Measurements from ENCODE around the gene DENND4B.

The DENND4B gene

DNA sequence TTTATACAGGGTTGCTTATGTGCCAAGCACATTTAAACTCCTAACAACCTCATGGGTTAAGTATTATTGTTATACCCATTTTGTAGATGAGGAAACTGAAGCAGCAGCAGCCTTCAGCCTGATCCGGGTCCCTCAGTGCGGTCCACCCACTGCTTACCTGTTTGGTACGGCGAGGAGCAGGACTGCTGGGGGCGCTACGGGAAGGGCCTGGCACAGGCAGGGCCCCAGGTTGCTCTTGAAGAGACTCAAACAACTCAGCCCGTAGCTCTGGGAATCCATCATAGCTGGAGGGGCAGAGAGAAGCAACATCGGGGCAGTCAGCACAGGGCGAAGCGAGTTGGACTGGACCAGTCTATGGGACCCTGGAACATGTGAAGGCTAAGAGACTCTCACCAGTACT is 9.2 kb downstream of the DENND4B start:
- no peaks in the 10 kb centered on the region for H3K27me3 ChIP-seq (ENCODE audit: control insufficient read depth in 1 of 2, insufficient read depth in 2 of 2, low read length in 2 of 2)
- H3K4me1 ChIP-seq (ENCODE audit: control insufficient read depth in 1 of 2, insufficient read depth in 2 of 2, low read length in 2 of 2), result no peaks in the 10 kb centered on the region
- H3K4me3 ChIP-seq (ENCODE audit: low read depth in 1 of 2, low read length in 2 of 2), result no peak overlapping the region
- no peak overlapping the region for H3K9ac ChIP-seq (ENCODE audit: low read depth in 1 of 2, low read length in 2 of 2)
- no peak overlapping the region for H3K27ac ChIP-seq (ENCODE audit: low read depth, low read length)
- no peaks in the 10 kb centered on the region for H3K9me3 ChIP-seq (ENCODE audit: control insufficient read depth in 1 of 2, low read length in 2 of 2)
- peaks cover 54 to 89% of the 10 kb centered on the region in 2 donors for H3K36me3 ChIP-seq (ENCODE audit: control insufficient read depth in 1 of 2, insufficient read depth in 2 of 2, low read length in 2 of 2)

DNA sequence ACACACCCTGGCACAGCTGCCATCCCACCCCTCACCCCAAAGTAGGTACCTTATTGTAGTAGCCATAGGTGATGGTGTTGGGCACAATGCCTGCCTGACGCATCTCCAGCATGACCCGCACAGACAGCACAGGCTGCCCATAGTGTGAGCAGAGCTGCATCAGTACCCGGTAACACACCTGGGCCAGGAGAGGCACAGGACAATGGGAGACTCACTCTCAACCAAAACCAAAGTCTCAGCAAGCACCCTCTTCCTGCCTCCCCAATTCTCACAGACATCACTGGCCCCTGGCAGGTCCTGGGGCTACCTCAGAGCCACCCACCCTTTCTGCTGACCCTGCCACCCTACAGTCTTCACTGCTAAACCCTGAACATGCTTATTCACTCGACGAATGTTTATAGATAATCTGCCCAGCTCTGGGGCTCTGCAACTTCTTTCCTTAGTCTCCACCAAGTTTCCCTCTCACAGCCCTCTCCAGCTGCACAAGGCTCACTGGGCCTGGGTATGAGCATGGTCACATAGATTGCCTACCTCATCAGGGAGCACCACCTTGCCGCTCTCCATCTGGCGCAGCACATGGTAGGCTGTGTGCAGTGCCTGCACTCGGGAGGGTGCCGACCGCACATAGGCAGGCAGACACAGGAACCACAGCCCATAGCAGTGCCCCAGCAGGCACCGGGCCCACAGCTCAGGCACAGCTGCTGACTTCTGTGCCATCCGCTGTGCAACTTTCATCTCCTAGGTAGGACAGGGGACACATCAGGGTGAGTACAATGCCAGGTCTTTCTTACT is 10.3 kb downstream of the DENND4B start:
- H3K27ac ChIP-seq (ENCODE audit: low read depth, low read length), result no peak overlapping the region
- H3K9ac ChIP-seq (ENCODE audit: low read depth in 1 of 2, low read length in 2 of 2), result no peak overlapping the region
- H3K4me3 ChIP-seq (ENCODE audit: low read depth in 1 of 2, low read length in 2 of 2), result no peak overlapping the region
- H3K9me3 ChIP-seq (ENCODE audit: control insufficient read depth in 1 of 2, low read length in 2 of 2), result no peaks in the 10 kb centered on the region
- H3K36me3 ChIP-seq (ENCODE audit: control insufficient read depth in 1 of 2, insufficient read depth in 2 of 2, low read length in 2 of 2), result peaks cover 46 to 82% of the 10 kb centered on the region in 2 donors
- no peaks in the 10 kb centered on the region for H3K4me1 ChIP-seq (ENCODE audit: control insufficient read depth in 1 of 2, insufficient read depth in 2 of 2, low read length in 2 of 2)
- no peaks in the 10 kb centered on the region for H3K27me3 ChIP-seq (ENCODE audit: control insufficient read depth in 1 of 2, insufficient read depth in 2 of 2, low read length in 2 of 2)

DNA sequence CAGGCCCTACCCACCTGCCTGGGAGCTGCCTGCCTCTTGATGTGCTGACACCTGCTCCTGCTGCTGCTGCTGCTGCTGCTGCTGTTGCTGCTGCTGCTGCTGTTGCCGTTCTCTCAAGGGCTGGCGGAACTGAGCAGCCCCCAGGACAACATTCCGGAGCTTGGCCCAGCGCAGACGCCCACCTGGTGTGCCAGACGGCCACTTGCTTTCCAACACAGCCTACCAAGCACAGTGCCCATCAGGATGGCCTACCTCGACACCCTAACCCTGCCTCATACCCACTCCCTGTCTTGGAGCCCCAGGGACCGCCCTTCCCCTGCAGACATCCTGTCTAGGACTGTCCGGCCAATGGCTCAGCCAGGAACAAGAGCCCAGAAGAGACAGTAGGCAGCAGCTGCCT is 11.8 kb downstream of the DENND4B start:
- H3K4me1 ChIP-seq (ENCODE audit: control insufficient read depth in 1 of 2, insufficient read depth in 2 of 2, low read length in 2 of 2), result no peaks in the 10 kb centered on the region
- H3K4me3 ChIP-seq (ENCODE audit: low read depth in 1 of 2, low read length in 2 of 2), result no peak overlapping the region
- no peaks in the 10 kb centered on the region for H3K27me3 ChIP-seq (ENCODE audit: control insufficient read depth in 1 of 2, insufficient read depth in 2 of 2, low read length in 2 of 2)
- H3K9me3 ChIP-seq (ENCODE audit: control insufficient read depth in 1 of 2, low read length in 2 of 2), result no peaks in the 10 kb centered on the region
- no peak overlapping the region for H3K9ac ChIP-seq (ENCODE audit: low read depth in 1 of 2, low read length in 2 of 2)
- H3K27ac ChIP-seq (ENCODE audit: low read depth, low read length), result no peak overlapping the region
- peaks cover 49 to 80% of the 10 kb centered on the region in 2 donors for H3K36me3 ChIP-seq (ENCODE audit: control insufficient read depth in 1 of 2, insufficient read depth in 2 of 2, low read length in 2 of 2)

DNA sequence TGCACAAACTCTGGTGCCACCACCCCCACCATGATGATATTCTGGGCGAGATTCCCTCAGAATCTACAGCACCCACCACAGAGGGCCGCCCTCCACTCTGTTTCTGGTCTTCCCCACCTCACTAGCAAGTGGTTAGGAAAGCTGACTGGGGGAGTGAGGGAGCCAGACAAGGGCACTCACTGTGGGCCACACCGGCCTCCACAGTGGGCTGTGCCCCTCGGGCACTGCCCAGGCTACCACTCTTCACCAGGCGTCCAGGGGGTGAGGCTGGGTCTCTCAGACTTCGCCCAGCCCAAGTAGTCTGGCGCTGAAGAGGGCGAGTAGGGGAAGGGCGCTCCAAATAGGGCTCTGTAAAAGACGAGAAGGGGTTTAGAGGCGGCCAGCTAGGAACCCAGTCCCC is 12.6 kb downstream of the DENND4B start:
- peaks cover 50 to 79% of the 10 kb centered on the region in 2 donors for H3K36me3 ChIP-seq (ENCODE audit: control insufficient read depth in 1 of 2, insufficient read depth in 2 of 2, low read length in 2 of 2)
- no peaks in the 10 kb centered on the region for H3K9me3 ChIP-seq (ENCODE audit: control insufficient read depth in 1 of 2, low read length in 2 of 2)
- H3K27ac ChIP-seq (ENCODE audit: low read depth, low read length), result no peak overlapping the region
- H3K9ac ChIP-seq (ENCODE audit: low read depth in 1 of 2, low read length in 2 of 2), result no peak overlapping the region
- no peaks in the 10 kb centered on the region for H3K27me3 ChIP-seq (ENCODE audit: control insufficient read depth in 1 of 2, insufficient read depth in 2 of 2, low read length in 2 of 2)
- H3K4me1 ChIP-seq (ENCODE audit: control insufficient read depth in 1 of 2, insufficient read depth in 2 of 2, low read length in 2 of 2), result peaks cover 0 to 2% of the 10 kb centered on the region in 2 donors
- H3K4me3 ChIP-seq (ENCODE audit: low read depth in 1 of 2, low read length in 2 of 2), result no peak overlapping the region

DNA sequence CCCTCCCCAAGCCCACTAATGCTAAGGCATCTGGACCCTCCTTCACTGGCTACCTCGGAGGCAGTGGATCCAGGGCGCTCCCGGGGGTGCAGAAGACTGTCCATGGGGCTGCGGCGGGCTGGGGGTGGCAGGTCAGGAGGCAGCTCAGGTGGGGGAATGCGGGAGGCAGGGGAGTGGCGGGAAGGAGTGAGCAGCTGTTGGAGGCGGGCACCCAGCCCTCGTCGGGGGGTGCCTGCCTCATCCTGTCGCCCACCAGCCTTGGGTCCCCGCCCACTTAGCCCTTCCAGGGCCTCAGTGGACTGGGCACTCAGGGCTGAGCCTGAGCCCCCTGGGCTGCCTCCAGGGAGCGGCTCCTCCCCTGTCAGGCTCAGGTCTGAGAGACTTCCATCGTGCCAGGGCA is 13.1 kb downstream of the DENND4B start:
- H3K27ac ChIP-seq (ENCODE audit: low read depth, low read length), result no peak overlapping the region
- H3K9ac ChIP-seq (ENCODE audit: low read depth in 1 of 2, low read length in 2 of 2), result no peak overlapping the region
- H3K4me1 ChIP-seq (ENCODE audit: control insufficient read depth in 1 of 2, insufficient read depth in 2 of 2, low read length in 2 of 2), result peaks cover 0 to 4% of the 10 kb centered on the region in 2 donors
- peaks cover 46 to 76% of the 10 kb centered on the region in 2 donors for H3K36me3 ChIP-seq (ENCODE audit: control insufficient read depth in 1 of 2, insufficient read depth in 2 of 2, low read length in 2 of 2)
- no peaks in the 10 kb centered on the region for H3K9me3 ChIP-seq (ENCODE audit: control insufficient read depth in 1 of 2, low read length in 2 of 2)
- H3K27me3 ChIP-seq (ENCODE audit: control insufficient read depth in 1 of 2, insufficient read depth in 2 of 2, low read length in 2 of 2), result no peaks in the 10 kb centered on the region
- no peak overlapping the region for H3K4me3 ChIP-seq (ENCODE audit: low read depth in 1 of 2, low read length in 2 of 2)

DNA sequence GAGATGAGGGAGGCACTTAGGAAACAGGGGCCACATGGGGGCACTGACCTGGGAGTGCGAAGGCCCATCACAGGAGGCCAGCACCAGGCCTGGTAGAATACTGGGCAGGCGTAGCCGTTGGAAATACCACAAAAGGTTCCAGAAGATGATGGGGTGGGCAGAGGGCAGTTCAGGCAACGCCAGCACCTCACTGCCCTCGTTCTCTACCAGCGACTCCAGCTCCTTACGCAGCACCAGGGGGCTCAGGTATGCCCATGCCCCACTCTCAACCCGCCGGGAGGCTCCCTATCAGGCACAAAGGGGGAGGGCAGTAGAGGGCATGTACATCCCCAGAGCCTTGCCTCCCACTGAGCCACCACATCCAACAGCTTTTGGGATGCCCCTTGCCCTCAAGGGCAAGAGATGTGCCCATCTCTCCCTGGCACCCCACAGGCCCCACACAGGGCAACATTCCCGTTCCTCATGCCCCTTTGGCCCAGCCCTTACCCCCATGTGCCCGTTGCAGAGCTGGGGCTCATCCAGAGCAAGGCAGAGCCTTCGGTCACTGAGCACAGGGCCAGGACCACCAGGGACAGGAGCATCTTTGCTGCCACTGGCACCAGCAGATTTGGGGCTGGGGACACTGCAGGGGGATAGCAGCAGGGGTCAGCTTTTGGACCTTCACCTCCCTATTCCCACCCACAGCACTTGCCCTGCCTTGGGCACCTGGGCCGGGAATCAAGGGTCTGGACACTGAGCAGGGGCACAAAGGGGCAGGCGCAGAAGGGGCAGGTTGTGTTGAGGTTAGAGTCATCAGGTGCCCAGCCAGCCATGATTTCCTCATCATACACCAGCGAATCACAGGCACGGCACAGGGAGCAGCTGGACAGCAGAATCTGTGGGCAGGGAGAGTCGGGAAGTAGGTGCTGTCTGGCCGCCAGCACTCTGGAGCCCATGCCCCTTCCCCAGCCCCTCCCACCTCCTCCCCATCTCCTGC is 14.1 kb downstream of the DENND4B start:
- H3K27ac ChIP-seq (ENCODE audit: low read depth, low read length), result no peak overlapping the region
- H3K9me3 ChIP-seq (ENCODE audit: control insufficient read depth in 1 of 2, low read length in 2 of 2), result no peaks in the 10 kb centered on the region
- H3K4me1 ChIP-seq (ENCODE audit: control insufficient read depth in 1 of 2, insufficient read depth in 2 of 2, low read length in 2 of 2), result peaks cover 0 to 4% of the 10 kb centered on the region in 2 donors
- H3K27me3 ChIP-seq (ENCODE audit: control insufficient read depth in 1 of 2, insufficient read depth in 2 of 2, low read length in 2 of 2), result no peaks in the 10 kb centered on the region
- peaks cover 44 to 70% of the 10 kb centered on the region in 2 donors for H3K36me3 ChIP-seq (ENCODE audit: control insufficient read depth in 1 of 2, insufficient read depth in 2 of 2, low read length in 2 of 2)
- no peak overlapping the region for H3K4me3 ChIP-seq (ENCODE audit: low read depth in 1 of 2, low read length in 2 of 2)
- no peak overlapping the region for H3K9ac ChIP-seq (ENCODE audit: low read depth in 1 of 2, low read length in 2 of 2)

DNA sequence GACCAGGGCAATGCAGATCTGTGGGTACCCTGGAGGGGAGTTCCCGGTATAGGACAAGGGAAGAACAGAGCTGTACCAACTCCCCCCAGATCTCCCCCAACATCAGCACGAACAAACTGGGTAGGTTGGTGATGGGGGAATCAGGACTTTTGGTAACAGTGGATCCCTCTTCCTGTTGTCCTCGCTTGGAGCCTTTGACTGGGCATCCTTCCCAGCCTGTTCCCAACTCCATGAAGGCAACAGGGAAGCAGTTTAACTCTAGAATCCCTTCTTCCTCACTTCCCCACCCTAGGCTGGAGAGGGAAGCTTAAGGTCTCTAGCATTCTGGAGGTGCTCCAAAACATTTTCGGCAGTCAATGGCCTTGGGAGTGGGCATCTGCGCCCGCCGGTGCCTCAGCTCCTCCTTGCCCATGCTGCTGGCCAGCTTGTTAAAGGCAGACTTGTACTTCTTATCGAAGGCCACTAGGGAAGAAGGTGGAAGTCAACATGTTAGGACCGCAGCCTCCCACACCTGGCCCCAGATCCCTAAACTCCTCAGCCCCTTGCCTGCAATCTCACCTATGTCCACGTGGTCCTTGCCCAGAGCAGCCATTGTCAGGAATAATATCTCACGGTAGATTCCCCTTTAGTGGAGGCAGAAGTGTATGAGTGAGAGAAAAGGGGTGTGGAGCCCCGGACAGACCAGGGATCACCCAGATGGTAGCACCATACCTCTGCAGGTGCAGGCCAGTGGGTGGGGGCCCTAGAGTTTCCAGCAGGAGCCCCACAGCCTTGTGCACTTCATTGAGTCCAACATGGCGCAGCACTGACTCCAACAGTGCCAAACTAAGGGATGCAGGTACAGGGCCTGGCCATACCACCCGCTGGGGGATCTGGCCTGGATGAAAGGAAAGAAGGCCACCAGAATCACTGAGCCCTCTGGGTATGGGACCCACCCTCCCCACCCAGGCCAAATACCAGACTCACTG is 16.3 kb downstream of the DENND4B start:
- Histone ChIP-seq H3K27ac (ENCODE audit: low read depth, low read length) (no peak overlapping the region), H3K9me3 (ENCODE audit: control insufficient read depth in 1 of 2, low read length in 2 of 2) (no peaks in the 10 kb centered on the region), H3K4me3 (ENCODE audit: low read depth in 1 of 2, low read length in 2 of 2) (no peak overlapping the region), H3K27me3 (ENCODE audit: control insufficient read depth in 1 of 2, insufficient read depth in 2 of 2, low read length in 2 of 2) (no peaks in the 10 kb centered on the region), H3K36me3 (ENCODE audit: control insufficient read depth in 1 of 2, insufficient read depth in 2 of 2, low read length in 2 of 2) (peaks cover 25 to 50% of the 10 kb centered on the region in 2 donors), H3K9ac (ENCODE audit: low read depth in 1 of 2, low read length in 2 of 2) (no peak overlapping the region), H3K4me1 (ENCODE audit: control insufficient read depth in 1 of 2, insufficient read depth in 2 of 2, low read length in 2 of 2) (peaks cover 0 to 4% of the 10 kb centered on the region in 2 donors)

DNA sequence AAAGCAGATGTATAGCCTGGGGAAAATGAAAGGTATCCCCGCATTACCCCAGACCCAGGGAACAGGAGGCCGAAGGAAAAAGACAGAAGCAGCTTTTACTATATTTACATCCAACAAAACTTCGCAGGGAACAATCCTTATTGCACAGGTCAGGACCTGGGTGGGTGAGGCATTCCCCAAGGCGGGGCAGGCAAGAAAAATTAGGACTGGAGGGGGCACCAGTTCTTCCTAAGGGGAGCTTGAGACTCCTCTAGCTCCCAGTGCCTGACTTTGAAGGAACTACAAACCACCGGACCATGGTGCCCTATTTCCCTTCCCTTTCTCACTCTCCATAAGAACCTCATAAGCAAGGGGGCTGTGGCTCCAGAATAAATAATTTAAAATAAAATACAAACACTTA is 17.1 kb downstream of the DENND4B start:
- H3K4me3 ChIP-seq (ENCODE audit: low read depth in 1 of 2, low read length in 2 of 2), result no peak overlapping the region
- peaks cover 20 to 42% of the 10 kb centered on the region in 2 donors for H3K36me3 ChIP-seq (ENCODE audit: control insufficient read depth in 1 of 2, insufficient read depth in 2 of 2, low read length in 2 of 2)
- H3K9me3 ChIP-seq (ENCODE audit: control insufficient read depth in 1 of 2, low read length in 2 of 2), result no peaks in the 10 kb centered on the region
- H3K4me1 ChIP-seq (ENCODE audit: control insufficient read depth in 1 of 2, insufficient read depth in 2 of 2, low read length in 2 of 2), result peaks cover 0 to 4% of the 10 kb centered on the region in 2 donors
- H3K27me3 ChIP-seq (ENCODE audit: control insufficient read depth in 1 of 2, insufficient read depth in 2 of 2, low read length in 2 of 2), result no peaks in the 10 kb centered on the region
- H3K9ac ChIP-seq (ENCODE audit: low read depth in 1 of 2, low read length in 2 of 2), result no peak overlapping the region
- no peak overlapping the region for H3K27ac ChIP-seq (ENCODE audit: low read depth, low read length)

DNA sequence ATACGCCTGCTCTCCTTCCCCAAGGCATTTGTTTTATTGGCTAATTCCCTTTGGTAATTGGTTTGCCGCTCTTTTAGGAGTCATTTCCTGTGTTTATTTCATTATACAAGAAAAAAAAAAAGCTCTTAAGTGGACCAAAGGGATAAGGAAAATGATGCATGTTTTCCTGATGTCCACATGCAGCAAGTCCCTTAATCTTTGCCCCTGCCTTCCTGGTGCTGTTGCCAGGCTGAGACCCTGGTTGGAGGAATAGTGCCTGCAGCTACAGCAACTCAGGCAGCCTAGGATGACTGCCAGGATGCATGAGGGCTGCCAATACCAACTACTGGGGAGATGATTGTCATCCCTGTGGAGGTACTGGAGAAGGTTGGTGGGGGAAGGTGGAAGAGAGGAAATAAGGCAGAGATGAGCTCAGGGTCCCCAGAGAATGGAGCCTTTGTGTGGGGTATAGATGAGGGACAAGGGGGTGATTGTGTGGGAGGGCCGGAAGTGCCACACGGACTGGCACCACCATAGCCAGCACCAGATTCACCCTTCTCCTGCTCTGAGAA is 17.7 kb downstream of the DENND4B start:
- Histone ChIP-seq H3K27ac (ENCODE audit: low read depth, low read length) (no peak overlapping the region), H3K4me3 (ENCODE audit: low read depth in 1 of 2, low read length in 2 of 2) (no peak overlapping the region), H3K9ac (ENCODE audit: low read depth in 1 of 2, low read length in 2 of 2) (no peak overlapping the region), H3K27me3 (ENCODE audit: control insufficient read depth in 1 of 2, insufficient read depth in 2 of 2, low read length in 2 of 2) (no peaks in the 10 kb centered on the region), H3K36me3 (ENCODE audit: control insufficient read depth in 1 of 2, insufficient read depth in 2 of 2, low read length in 2 of 2) (peaks cover 16 to 38% of the 10 kb centered on the region in 2 donors), H3K4me1 (ENCODE audit: control insufficient read depth in 1 of 2, insufficient read depth in 2 of 2, low read length in 2 of 2) (peaks cover 2 to 7% of the 10 kb centered on the region in 2 donors), H3K9me3 (ENCODE audit: control insufficient read depth in 1 of 2, low read length in 2 of 2) (no peaks in the 10 kb centered on the region)

Measured in duodenal mucosa (tissue), 2 donors.